Activated CD4-positive, CD25-positive, alpha-beta regulatory T cell treated with anti-CD3 and anti-CD28 coated beads, Interleukin-2, amount 50 U/mL, for 24 hours (primary cell): ENCODE results near the gene DCAF5.

ENCODE experiments used
- ATAC-seq, 2 donors: fragments of 150-1000 bp; cut with Tn5 transposase; one replicate each; pipeline ENCODE4 v1.10.0; 2021; ENCODE audit warnings: mild to moderate bottlenecking in 1 of 2, moderate library complexity in 1 of 2

Gene DCAF5

DNA sequence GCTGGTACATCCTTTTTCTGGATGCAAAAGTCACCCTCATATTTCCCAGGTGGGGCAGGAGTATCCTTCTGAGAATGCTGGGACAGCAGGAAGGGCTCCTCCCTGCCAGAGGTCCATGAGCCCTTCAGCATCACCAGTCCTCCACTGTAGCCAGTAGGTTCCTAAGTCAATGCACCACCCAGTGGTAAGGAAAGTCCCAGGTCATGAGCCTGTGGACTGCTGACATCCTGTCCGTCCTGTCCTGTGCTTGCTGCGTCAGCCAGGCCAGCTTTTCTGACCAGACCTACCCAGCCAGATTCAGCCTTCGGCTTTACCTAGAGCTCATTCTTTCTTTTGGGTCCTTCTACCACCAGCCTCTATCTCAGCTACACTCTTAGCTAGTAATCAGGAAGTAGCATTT is 150.8 kb downstream of the DCAF5 start:
- peak in 1 of 2 donors; percentile 27 for ATAC-seq

DNA sequence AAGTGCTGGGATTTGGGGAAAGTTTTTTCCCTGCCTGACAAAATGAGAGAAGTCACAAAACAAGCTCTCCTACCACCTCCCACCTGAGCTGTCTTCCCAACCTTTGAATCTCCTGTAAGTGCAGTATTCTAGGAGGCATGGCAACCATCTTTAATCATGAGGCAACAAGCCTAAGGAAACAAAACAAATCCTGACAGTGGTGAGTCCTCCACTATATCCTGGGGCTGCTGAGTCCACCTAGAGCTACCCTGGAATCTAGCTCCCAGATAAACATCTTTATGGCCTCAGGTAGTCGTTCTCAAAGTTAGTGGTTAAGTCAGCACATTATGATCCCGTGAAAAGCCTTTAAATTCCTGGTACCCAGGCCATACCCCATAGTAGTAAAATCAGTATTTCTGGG is 151.5 kb downstream of the DCAF5 start:
- no peak for ATAC-seq
